NCI-H774 (cell line): ENCODE results near the gene ARGLU1.

Source experiments
- DNase-seq: peaks from one replicate; lab custom pipeline; 2025; lab: John Stamatoyannopoulos, UW

The ARGLU1 gene

DNA sequence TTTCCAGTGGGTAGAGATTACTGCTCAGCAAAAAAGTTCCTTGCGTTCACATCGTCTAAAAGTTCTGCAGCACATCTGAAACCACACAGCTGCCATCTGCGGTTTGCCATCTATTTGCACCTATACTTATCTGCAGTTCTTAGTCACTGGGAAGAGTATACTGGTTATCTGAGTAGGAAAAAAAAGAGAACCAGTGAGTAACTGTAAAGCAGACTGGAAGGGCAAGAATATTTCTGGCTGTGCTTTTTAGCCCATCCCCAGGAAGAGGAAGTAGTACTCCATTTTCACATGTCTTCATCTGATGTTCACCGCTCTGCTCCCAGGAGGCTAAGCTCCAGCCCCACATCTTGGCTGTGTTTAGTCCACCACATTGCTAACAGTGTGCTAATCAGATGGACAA lies 68.0 kb downstream of the ARGLU1 start:
- DNase-seq: no peak

DNA sequence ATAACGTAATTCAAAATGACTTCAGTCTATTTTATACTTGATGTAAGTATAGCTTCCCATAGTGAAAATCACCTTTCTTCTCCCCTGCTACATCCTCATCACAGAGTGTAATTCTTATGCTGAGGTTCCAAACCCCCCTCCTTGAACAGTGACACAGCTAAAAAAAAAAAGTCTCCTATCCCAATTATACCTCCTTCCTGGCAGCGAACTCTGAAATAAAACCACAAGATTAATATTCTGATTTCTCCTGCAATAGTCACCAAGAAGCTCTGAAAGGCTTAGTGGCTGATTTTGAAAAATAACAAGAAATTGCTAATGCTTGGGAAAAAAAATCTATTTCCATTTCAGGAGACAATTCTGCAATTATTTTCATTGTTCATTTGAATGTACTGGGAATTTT lies 68.8 kb downstream of the ARGLU1 start:
- DNase-seq: no peak

DNA sequence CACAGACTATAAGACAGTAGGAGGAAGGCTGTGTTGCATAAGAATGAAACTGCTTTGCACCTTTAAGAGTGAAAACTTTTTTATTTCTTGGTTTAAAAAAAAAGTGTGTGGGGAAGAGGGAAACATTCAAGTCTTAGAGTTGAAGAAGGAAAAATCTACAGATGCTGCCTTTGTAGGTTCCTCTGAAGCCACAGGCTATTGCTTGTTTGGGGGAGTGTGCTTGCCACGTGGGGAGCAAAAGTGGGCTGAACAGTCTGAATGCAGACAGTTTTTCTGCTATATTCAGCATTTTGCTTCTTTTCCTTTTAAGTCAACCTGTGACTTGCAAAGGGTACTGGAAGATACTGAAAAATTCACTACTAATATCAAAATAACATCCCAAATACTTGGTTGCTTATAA lies 69.4 kb downstream of the ARGLU1 start:
- no peak for DNase-seq

DNA sequence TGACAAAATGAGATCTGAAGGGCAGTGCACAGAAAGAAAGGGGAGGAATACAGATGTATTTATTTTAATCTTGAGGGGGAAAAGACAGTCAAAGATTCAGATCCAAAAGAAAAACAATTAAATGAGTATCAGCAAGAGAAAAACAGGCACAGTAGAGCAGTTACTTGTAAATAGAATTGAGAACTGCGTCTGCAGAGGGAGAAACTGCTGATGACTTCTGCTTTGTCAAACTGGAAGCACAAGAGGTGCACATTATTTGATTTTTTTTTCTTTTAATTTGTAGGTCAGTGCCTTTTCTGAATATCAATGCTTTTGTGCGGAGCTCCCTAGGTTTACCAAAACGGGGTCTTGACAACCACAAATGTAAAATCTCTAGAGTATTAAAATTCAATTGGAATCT lies 69.8 kb downstream of the ARGLU1 start:
- no peak for DNase-seq

DNA sequence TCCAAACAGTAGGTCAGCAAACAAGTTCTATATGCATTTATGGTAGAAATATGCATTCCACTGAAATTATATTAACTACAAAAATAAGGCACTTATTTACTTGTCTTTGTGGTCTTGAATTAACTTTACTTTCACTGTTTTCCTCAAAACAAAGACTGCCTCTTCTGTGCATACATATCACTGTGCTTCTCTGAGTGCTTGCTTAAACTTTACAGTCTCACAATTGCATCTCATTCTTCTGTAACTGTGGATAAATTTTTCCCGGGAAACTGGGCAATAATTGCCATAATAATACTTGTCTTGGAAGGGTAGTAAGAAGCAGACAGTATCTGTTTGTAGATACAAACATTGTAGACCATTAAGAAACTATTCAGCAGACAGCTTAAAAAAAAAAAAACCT lies 70.9 kb downstream of the ARGLU1 start:
- no peak for DNase-seq

DNA sequence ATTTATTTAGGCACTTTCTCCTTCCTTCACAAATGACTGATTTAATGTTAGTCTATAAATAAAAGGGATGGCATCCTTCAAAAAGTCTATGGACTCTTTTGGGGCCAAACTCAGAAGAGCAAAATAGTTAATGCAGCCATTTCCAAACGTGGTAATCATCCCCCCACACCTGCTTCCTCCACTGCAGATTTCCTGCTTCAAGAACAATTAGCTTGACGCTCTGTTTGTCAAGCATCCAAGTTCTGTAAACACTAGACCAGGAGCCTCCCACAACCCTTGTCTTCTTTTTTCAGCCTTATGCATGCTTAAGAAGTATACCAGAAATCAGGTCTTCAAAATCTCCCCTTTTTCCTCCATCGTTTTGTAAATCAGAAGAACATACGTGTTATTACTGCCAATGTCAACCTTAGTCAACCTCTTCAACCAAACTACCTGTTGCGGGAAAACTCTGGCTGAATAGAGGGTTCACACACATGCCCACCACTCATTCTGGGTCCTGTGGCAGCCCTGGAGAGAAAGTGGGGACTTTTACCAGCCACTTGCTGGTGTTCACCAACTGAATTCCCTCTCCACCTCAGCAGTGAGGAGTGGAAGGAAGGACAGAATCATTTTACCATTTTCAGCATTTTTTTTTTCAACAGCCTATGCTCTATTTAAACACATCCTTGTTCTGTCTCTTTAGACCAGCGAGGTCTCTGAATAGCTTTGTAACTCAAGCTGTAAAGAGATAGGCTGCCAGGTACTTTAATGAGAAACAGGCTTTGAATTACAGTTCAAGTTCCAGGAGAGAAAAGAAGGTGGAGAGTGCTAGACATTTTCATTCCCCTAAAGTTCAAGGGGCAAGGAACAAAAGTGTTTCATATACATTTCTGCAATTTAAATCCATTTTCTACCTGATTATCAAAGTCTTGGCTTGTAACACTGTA lies 71.6 kb downstream of the ARGLU1 start:
- DNase-seq: peak; percentile 57

DNA sequence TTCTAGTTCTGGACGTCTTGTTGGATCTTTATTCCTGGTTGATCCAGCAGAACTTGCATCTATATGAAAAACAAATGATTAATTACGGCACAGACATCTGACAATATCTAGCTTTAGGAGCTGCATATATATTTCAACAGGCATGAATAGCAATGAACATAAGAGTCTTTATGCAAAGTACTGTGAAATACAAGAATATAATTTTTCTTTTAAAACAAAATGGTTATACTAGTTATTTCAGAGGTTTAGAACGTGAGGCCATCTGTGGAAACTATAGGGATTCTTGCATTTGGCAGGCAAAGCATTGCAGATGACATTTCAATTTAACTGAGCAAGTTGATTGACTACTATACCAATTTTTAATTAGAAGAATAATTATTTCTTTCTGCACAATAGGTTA lies 73.0 kb downstream of the ARGLU1 start:
- DNase-seq: no peak

DNA sequence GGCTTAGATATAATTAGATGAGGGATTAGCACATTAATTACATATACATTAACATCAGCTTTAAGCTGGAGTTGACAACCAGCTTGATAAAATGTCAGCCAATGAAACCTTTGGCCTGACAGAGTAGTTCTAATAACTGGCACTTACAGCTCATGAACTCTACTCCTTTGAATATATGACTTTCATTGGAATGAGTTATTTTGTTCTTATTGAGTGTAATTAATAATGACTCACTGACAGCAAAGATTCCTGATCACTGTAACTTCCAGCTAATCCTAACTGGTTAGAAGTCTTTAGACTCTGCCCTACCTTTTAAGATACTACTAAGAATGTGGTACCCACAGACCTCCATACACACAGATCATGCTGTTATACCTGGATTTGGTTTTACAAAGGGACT lies 73.4 kb downstream of the ARGLU1 start:
- no peak for DNase-seq

DNA sequence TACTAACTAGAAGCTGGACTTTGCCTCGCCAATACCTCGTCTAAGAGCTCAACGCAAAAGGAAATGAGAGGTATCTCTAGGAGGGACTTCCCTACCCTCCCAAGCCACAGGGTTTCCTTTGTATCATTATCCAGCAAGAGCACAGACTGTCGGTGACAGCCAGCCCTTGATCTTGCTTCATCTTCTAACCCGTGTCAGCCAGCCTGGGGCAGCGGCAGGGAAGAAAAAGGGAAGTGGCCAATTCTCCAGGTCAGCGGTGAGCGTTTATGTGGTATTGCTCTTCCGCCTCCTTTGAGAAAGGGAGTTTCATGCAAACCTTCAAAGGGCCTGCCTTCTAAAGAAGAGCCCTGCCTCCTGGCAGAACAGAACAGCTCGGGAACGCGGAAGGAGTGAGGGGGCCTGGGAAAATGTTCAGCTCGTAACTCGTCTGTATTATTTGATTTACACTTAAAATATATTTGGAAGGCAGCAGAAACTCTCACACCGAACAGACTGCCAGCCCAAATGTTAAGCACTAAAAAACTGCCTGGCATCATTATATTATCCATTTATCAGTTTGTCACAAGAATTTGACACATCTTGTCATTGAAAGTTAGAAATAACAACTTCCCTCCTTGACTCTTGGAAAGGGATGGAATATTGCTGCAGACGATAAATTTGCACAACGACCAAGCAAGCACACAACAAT lies 74.3 kb downstream of the ARGLU1 start:
- no peak for DNase-seq

DNA sequence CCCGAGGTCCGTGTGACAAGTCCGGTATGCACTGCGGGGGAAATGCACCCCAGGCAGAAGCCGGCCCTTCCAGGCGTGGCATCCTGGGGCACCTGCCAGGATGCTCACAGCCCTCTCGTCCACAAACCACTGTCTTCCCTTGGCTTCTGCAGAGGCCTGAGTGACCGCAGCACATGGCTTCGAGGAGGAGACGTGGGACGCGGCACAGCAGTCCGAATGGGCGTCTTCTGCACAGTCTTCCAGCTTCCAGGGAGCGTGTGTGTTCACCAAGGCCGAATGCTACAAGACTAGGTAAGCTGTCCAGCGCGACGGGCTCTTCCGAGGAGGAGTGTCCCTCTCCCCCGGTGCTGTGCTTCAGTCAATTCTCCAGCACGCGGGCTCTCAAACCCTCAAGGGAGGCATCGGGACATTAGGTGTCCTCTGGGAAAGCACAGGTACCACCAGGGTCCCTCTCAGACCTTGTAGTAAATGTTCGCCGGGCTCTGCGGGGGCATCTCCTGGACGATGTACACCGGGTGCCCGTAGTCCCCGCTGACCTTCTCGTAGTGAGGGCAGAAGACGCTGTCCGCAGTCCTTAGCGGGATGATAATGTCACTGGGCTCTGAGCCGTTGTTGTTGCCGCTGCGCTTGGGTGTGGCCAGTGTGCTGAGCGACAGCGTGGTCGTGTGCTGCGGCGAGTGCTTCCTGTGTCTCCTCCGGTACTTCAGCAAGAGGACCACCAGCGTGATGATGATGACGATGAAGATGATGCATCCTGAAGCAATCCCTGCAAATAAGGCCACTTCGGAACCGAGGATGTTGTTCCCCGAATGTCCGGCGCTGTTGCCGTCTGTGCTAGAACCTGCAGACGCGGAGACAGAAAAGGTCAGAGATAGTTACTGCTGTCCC lies 75.1 kb downstream of the ARGLU1 start:
- DNase-seq: no peak

DNA sequence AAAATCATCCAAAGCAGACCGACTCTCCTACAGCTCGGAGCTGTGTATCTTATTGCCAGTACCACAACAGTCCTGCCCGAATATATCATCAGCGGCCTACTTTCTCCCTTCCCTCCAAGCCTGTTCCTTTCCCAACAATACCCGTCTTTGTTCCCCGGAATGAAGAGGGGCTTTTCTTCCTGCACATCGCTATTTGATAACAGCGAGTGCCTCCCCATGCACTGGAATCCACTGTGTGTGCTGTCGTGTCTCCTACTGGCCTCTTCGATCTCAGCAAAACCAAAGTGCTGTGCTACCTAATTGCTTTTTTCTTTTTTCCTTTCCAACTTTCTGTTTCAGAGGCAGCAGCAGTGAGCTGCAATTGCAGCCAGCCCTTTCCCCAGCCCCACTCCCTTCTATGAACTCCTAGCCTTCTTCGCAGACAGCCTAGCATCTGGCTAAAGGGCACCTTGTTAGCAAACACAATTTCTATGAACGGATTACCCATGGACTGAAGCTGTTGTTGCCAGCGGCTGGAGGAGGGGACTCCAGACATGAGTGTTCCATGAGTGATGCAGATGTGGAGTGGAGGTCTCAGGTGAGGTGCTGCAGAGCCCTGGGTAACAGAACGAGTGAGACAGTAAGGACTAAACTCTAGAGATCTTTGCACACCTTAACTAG lies 75.9 kb downstream of the ARGLU1 start:
- DNase-seq: no peak
